Measurements from ENCODE around the gene SPEF2.

SPEF2 gene

DNA sequence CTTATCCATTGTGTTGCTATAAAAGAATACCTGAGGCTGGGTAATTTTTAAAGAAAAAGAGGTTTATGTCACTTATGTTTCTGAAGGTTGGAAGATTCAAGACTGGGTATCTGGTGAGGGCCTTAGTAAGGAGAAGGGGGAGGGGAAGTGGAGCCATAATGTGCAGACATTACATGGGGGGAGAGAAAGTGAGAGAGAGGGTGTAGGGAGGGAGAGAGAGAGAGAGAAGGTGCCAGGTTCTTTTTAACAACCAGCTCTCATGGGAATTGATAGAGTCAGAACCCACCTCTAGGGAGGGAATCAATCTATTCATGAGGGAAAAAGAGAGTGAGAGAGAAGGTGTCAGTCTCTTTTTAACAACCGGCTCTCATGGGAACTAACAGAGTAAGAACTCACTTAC is 29.5 kb downstream of the SPEF2 start:
- FAIRE-seq: no peak
- no peak for DNase-seq (ENCODE audit: insufficient read length, low spot score)

DNA sequence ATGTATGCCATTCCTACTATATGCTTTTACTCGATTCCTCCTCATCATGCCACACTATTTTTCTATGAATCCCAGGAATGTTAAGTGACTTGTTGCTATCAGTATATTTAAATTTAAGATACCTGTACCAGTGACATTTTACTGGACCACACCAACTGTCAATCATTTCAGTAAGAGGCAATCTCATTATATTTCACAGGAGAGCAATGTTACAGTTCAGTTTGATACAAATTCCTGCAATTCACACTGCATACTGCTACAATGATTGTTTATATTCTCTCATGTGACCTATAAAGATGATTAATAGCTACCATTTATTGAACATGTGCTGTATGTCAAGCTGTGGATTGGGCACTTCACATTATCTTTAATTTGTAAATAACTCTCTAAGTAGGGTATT is 30.0 kb downstream of the SPEF2 start:
- no peak for TF ChIP-seq POU2F2 (IDR thresholded peaks at IDR 0.05; ENCODE audit: low read depth, low read length)
- no peak for TF ChIP-seq PAX5 (IDR thresholded peaks at IDR 0.05; ENCODE audit: insufficient read depth, low read length, severe bottlenecking)
- no peak for TF ChIP-seq POLR2AphosphoS5 (IDR thresholded peaks at IDR 0.05; ENCODE audit: low read depth, low read length)
- TF ChIP-seq TAF1 (IDR thresholded peaks at IDR 0.05; ENCODE audit: low read depth, low read length): no peak
- TF ChIP-seq POLR2A (IDR thresholded peaks at IDR 0.05; ENCODE audit: low read depth, low read length): no peak
- TF ChIP-seq SPI1 (IDR thresholded peaks at IDR 0.05; ENCODE audit: low read depth, low read length): no peak
- no peak for FAIRE-seq
- DNase-seq (ENCODE audit: insufficient read length, low spot score): no peak

More for the DNA sequence above, 29.5 kb downstream of the SPEF2 start:
- TF ChIP-seq POLR2AphosphoS5 (IDR thresholded peaks at IDR 0.05; ENCODE audit: low read depth, low read length) (no peak), SPI1 (IDR thresholded peaks at IDR 0.05; ENCODE audit: low read depth, low read length) (no peak), POU2F2 (IDR thresholded peaks at IDR 0.05; ENCODE audit: low read depth, low read length) (no peak), POLR2A (IDR thresholded peaks at IDR 0.05; ENCODE audit: low read depth, low read length) (no peak), PAX5 (IDR thresholded peaks at IDR 0.05; ENCODE audit: insufficient read depth, low read length, severe bottlenecking) (no peak), TAF1 (IDR thresholded peaks at IDR 0.05; ENCODE audit: low read depth, low read length) (no peak)

DNA sequence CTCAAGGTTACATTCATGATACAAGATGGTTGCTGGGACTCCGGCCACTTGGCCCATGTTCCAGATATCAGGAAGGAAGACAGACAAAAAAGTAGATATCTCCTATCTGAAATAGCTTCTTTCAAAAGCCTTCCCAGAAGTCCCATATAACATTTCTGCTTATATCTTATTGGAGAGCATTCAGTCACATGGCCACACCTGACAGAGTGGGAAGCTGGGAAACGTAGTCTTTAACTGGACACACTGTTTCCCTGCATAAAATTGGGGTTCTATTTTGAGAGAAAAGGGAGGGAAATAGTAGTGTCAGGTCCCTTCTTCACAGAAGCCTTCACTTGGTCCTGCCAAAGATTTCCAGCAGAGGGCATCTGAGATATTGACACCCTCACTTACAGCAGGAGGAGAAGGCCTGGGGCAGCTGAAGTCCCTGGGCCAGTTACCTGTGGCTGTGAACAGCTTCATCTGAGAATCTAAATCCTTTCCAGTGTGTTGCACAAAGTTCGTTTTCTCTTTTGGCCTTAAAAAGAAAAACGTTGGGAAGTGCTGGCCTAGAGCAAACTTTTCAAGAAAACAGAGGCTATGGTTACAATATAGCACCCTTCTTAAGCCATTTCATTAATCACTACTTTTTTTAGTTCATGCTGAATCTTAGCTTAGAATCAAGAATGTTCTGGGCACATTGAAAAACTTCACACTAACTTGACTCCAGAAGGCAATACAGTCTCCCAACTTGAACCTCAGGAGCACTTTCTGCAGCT is 33.5 kb downstream of the SPEF2 start:
- DNase-seq (ENCODE audit: insufficient read length, low spot score) (peak; percentile 2), FAIRE-seq (no peak)
- TF ChIP-seq POLR2AphosphoS5 (IDR thresholded peaks at IDR 0.05; ENCODE audit: low read depth, low read length) (no peak), POU2F2 (IDR thresholded peaks at IDR 0.05; ENCODE audit: low read depth, low read length) (no peak), SPI1 (IDR thresholded peaks at IDR 0.05; ENCODE audit: low read depth, low read length) (no peak), PAX5 (IDR thresholded peaks at IDR 0.05; ENCODE audit: insufficient read depth, low read length, severe bottlenecking) (no peak), POLR2A (IDR thresholded peaks at IDR 0.05; ENCODE audit: low read depth, low read length) (no peak), TAF1 (IDR thresholded peaks at IDR 0.05; ENCODE audit: low read depth, low read length) (no peak)

DNA sequence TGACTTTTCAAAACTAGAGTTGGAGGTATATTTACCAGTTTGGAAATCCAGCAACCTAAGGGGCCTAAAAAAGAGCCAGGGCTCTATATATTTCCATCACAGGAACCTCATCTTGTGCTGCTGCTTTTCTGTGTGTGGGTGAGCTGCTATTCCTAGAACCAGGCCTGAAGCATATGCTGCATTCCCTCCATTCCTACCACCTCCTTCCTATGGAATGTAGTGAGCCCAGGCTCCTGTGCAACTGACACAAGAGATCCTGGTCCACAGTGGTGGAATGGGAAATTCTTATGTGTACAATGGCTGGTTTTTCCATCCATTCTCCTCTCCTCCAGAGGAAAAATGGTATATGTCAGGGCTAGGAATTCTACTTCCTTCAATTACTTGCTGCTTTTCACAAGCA is 39.1 kb downstream of the SPEF2 start:
- FAIRE-seq (no peak), DNase-seq (ENCODE audit: insufficient read length, low spot score) (no peak)
- no peak for TF ChIP-seq POU2F2 (IDR thresholded peaks at IDR 0.05; ENCODE audit: low read depth, low read length)
- no peak for TF ChIP-seq PAX5 (IDR thresholded peaks at IDR 0.05; ENCODE audit: insufficient read depth, low read length, severe bottlenecking)
- TF ChIP-seq POLR2AphosphoS5 (IDR thresholded peaks at IDR 0.05; ENCODE audit: low read depth, low read length): no peak
- TF ChIP-seq POLR2A (IDR thresholded peaks at IDR 0.05; ENCODE audit: low read depth, low read length): no peak
- no peak for TF ChIP-seq TAF1 (IDR thresholded peaks at IDR 0.05; ENCODE audit: low read depth, low read length)
- no peak for TF ChIP-seq SPI1 (IDR thresholded peaks at IDR 0.05; ENCODE audit: low read depth, low read length)

DNA sequence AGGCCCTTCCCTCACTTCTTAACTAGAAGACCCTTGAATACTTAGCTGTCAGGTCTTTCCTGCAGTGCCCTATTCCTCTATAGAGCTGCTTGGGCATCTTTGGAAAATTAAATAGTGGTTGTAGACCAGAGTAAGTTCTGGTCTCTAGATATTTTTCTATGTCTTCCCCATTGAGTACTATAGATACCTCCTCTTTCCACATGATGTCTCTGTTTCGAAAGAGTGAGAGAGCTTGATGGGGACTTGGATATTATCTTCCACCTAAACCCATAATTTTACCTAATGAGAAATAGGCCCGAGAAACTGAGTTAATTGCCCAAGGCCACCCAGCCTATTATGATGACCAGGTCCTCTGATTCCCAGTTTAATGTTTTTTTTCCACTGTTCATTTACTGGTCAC is 40.2 kb downstream of the SPEF2 start:
- no peak for TF ChIP-seq SPI1 (IDR thresholded peaks at IDR 0.05; ENCODE audit: low read depth, low read length)
- TF ChIP-seq POLR2AphosphoS5 (IDR thresholded peaks at IDR 0.05; ENCODE audit: low read depth, low read length): no peak
- TF ChIP-seq POLR2A (IDR thresholded peaks at IDR 0.05; ENCODE audit: low read depth, low read length): no peak
- DNase-seq (ENCODE audit: insufficient read length, low spot score) (no peak), FAIRE-seq (no peak)

DNA sequence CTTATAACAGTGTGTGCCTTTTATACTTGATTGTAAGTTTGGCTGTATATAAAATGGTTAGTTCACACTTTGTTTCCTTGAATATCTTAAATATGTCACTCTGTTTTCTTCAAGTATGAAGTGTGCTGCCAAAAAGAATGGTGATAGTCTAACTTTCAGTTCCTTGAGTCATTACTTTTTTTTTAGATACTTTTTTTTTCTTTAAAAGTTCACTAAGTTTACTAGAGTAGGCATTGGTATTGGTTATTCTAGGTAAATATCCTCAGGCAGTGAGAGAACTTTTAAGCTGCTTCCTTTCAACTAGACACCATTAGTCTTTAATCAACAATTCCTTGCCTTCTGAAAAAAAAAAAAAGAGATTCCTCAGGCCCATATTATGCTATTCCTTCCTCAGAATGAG is 41.9 kb downstream of the SPEF2 start:
- DNase-seq (ENCODE audit: insufficient read length, low spot score): no peak
- TF ChIP-seq TAF1 (IDR thresholded peaks at IDR 0.05; ENCODE audit: low read depth, low read length): no peak
- TF ChIP-seq PAX5 (IDR thresholded peaks at IDR 0.05; ENCODE audit: insufficient read depth, low read length, severe bottlenecking): no peak
- no peak for TF ChIP-seq SPI1 (IDR thresholded peaks at IDR 0.05; ENCODE audit: low read depth, low read length)
- no peak for TF ChIP-seq POLR2AphosphoS5 (IDR thresholded peaks at IDR 0.05; ENCODE audit: low read depth, low read length)
- TF ChIP-seq POLR2A (IDR thresholded peaks at IDR 0.05; ENCODE audit: low read depth, low read length): no peak
- TF ChIP-seq POU2F2 (IDR thresholded peaks at IDR 0.05; ENCODE audit: low read depth, low read length): no peak
- no peak for FAIRE-seq

DNA sequence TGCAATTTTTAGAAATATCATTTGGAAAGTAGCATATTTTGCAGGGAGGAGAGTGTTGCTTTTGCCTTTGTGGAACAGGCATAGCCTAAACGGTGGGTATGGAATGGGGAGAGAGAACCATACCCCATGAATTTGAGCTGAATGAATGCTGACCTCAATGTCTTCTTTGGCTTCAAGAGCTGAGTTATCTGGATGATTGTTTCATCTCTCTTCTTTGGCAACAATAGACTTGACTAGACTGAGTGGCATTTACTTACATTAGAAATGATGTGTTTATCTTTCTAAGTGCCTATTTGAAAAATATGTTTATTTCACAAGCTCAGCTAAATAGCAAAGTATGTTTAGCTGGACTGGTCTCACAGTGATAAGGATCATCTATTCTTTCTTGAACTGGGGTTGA is 42.8 kb downstream of the SPEF2 start:
- TF ChIP-seq POLR2A (IDR thresholded peaks at IDR 0.05; ENCODE audit: low read depth, low read length) (no peak), PAX5 (IDR thresholded peaks at IDR 0.05; ENCODE audit: insufficient read depth, low read length, severe bottlenecking) (no peak)
- no peak for DNase-seq (ENCODE audit: insufficient read length, low spot score)
- no peak for FAIRE-seq

DNA sequence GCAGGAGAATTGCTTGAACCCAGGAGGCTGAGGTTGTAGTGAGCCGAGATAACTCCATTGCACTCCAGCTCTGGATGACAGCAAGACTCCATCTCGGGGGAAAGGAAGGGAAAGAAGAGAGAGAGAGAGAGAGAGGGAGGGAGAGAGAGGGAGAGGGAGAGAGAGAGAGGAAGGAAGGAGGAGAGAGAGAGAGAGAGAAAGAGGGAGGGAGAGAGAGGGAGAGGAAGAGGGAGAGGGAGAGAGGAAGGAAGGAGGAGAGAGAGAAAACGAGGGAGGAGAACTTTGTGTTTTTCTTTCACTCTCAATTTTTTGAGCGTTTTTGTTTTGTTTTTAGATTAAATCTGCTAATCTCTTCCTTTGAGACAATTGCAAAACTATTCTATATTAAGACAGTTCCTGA is 46.9 kb downstream of the SPEF2 start:
- no peak for FAIRE-seq
- TF ChIP-seq SPI1 (IDR thresholded peaks at IDR 0.05; ENCODE audit: low read depth, low read length) (no peak), POLR2AphosphoS5 (IDR thresholded peaks at IDR 0.05; ENCODE audit: low read depth, low read length) (no peak), POLR2A (IDR thresholded peaks at IDR 0.05; ENCODE audit: low read depth, low read length) (no peak), POU2F2 (IDR thresholded peaks at IDR 0.05; ENCODE audit: low read depth, low read length) (no peak), TAF1 (IDR thresholded peaks at IDR 0.05; ENCODE audit: low read depth, low read length) (no peak), PAX5 (IDR thresholded peaks at IDR 0.05; ENCODE audit: insufficient read depth, low read length, severe bottlenecking) (no peak)
- no peak for DNase-seq (ENCODE audit: insufficient read length, low spot score)

DNA sequence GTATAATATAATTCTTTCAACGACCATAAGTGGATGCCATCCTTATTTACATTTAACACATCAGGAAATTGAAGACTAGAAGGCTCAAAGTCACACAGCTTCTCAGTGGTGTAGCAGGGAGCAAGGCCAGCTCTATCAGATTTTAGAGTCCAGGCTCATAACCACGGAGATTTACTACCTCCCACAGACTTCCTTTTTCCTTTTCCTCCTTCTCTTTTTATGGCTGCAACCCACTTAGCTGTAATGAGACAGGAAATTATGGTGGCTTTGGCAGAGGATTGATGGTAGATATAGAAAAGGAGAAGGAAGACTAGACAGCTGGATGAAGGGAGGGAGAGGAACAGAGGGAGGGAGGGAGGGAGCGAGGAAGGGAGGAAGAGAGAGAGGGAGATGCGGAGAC is 47.4 kb downstream of the SPEF2 start:
- FAIRE-seq (no peak), DNase-seq (ENCODE audit: insufficient read length, low spot score) (no peak)
- no peak for TF ChIP-seq TAF1 (IDR thresholded peaks at IDR 0.05; ENCODE audit: low read depth, low read length)
- TF ChIP-seq POLR2A (IDR thresholded peaks at IDR 0.05; ENCODE audit: low read depth, low read length): no peak
- no peak for TF ChIP-seq POLR2AphosphoS5 (IDR thresholded peaks at IDR 0.05; ENCODE audit: low read depth, low read length)
- no peak for TF ChIP-seq SPI1 (IDR thresholded peaks at IDR 0.05; ENCODE audit: low read depth, low read length)
- TF ChIP-seq POU2F2 (IDR thresholded peaks at IDR 0.05; ENCODE audit: low read depth, low read length): no peak

DNA sequence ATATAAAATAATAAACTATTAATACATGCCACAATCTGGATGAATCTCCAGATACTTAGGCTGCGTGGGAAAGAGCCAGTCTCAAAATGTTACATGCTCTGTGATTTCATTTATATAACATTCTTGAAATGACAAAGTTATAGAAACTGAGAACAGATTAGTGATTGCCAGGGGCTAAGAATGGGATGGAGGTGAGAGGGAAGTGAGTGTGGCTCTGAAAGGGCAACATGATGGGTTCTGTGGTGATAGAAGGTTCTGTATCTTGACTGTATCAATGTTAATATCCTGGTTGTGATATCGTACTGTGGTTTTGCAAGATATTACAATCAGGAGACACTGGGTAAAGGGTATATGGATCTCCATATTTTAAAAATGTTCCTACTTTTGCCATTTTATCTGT is 50.7 kb downstream of the SPEF2 start:
- FAIRE-seq (no peak), DNase-seq (ENCODE audit: insufficient read length, low spot score) (no peak)
- TF ChIP-seq SPI1 (IDR thresholded peaks at IDR 0.05; ENCODE audit: low read depth, low read length) (peak; percentile 52), POU2F2 (IDR thresholded peaks at IDR 0.05; ENCODE audit: low read depth, low read length) (no peak)

Measured in GM12891 (cell line).